Sigmoid colon (tissue), 4 donors: ENCODE data around the gene SLC51B.

Experiments
- EP300 ChIP-seq, 4 donors: sonication (generic); formaldehyde crosslinking; IDR thresholded peaks; one replicate each; pipeline ENCODE4 v1.6.1; 2017; ENCODE audit warnings: antibody characterized with exemption in 4 of 4
- POLR2AphosphoS5 ChIP-seq, 4 donors: sonication (generic); formaldehyde crosslinking; IDR thresholded peaks; one replicate each; pipeline ENCODE4 v1.6.1; 2017; ENCODE audit warnings: antibody characterized with exemption in 4 of 4
- TF ChIP-seq, protein P1 (sequence below), 4 experiments: fragments of 450-650 bp in 3 of 4; fragments of 200-600 bp in 1 of 4; IDR thresholded peaks; one replicate each; pipeline ENCODE4 v1.5.1; 2016 to 2019; ENCODE audit warnings: antibody characterized with exemption in 4 of 4, mild to moderate bottlenecking in 3 of 4, moderate library complexity in 2 of 4

DNA sequence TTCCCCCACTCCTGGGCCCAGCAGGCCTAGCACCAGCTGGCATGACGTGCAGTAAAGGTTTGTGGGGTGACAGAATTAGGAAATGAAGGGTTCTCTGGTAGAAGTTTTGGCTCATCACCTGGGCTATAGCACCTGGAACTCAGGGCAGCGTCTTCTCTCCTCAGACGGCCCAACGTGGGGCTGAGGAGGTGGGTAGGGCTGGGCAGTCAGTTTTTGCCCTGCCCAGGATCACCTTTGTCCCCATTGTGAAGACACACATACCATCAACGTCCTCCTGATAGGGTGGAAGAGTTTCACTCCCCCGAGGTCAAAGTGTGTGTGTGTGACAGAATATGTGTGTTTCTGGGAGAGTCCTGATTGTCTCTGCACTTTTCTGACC is 43.4 kb downstream of the SLC51B start:
- TF ChIP-seq, protein P1, sequence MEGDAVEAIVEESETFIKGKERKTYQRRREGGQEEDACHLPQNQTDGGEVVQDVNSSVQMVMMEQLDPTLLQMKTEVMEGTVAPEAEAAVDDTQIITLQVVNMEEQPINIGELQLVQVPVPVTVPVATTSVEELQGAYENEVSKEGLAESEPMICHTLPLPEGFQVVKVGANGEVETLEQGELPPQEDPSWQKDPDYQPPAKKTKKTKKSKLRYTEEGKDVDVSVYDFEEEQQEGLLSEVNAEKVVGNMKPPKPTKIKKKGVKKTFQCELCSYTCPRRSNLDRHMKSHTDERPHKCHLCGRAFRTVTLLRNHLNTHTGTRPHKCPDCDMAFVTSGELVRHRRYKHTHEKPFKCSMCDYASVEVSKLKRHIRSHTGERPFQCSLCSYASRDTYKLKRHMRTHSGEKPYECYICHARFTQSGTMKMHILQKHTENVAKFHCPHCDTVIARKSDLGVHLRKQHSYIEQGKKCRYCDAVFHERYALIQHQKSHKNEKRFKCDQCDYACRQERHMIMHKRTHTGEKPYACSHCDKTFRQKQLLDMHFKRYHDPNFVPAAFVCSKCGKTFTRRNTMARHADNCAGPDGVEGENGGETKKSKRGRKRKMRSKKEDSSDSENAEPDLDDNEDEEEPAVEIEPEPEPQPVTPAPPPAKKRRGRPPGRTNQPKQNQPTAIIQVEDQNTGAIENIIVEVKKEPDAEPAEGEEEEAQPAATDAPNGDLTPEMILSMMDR (IDR thresholded peaks at IDR 0.05): no peak
- no peak for TF ChIP-seq EP300 (IDR thresholded peaks at IDR 0.05)
- TF ChIP-seq POLR2AphosphoS5 (IDR thresholded peaks at IDR 0.05): no peak
